Endothelial cell (in vitro differentiated cells): Measurements from ENCODE around the gene ZNF831. TPM values are rescaled to one million over a fixed set of nuclear protein-coding genes. Genes with fewer than 3 reads are reported as not detected.

ENCODE experiments used
- DNase-seq: peaks from one replicate; pipeline ENCODE4 v3.0.0; 2021; ENCODE audit warnings: low spot score
- H3K27ac Mint-ChIP-seq: one replicate; pipeline ENCODE4 v1.8.0; 2021; ENCODE audit warnings: mixed read lengths, inconsistent platforms; ENCODE audit not compliant: unreplicated experiment
- H3K27me3 Mint-ChIP-seq: one replicate; pipeline ENCODE4 v1.8.0; 2021; ENCODE audit warnings: mild to moderate bottlenecking, moderate library complexity, mixed read lengths, inconsistent platforms; ENCODE audit not compliant: unreplicated experiment
- H3K36me3 Mint-ChIP-seq: one replicate; pipeline ENCODE4 v1.8.0; 2021; ENCODE audit warnings: mild to moderate bottlenecking, low read depth, mixed read lengths, inconsistent platforms; ENCODE audit not compliant: unreplicated experiment
- H3K4me1 Mint-ChIP-seq: one replicate; pipeline ENCODE4 v1.8.0; 2021; ENCODE audit warnings: mild to moderate bottlenecking, mixed read lengths, inconsistent platforms; ENCODE audit not compliant: unreplicated experiment
- H3K4me3 Mint-ChIP-seq: one replicate; pipeline ENCODE4 v1.8.0; 2021; ENCODE audit warnings: mild to moderate bottlenecking, mixed read lengths, inconsistent platforms; ENCODE audit not compliant: unreplicated experiment
- H3K9me3 Mint-ChIP-seq: one replicate; pipeline ENCODE4 v1.8.0; 2021; ENCODE audit warnings: mixed read lengths, inconsistent platforms; ENCODE audit not compliant: unreplicated experiment
- total RNA-seq: library from RNA; stranded (reverse); fragmentation: NEBNext Ultra II Directional; extraction: Animal tissue kit (Norgen Biotek cat#: 25700); gene quantifications from one replicate; pipeline ENCODE4 v1.2.1, GENCODE V29; 2021; ENCODE audit not compliant: unreplicated experiment
- TF ChIP-seq, protein P1 (sequence below): fragments of 200-600 bp; sonication (generic); IDR thresholded peaks from one replicate; pipeline ENCODE4 v1.5.0; 2021; ENCODE audit warnings: antibody characterized with exemption; ENCODE audit not compliant: unreplicated experiment

The ZNF831 gene
- total RNA-seq, 1 donor from 2014 or later = 0.56 TPM

- H3K4me3 Mint-ChIP-seq = no peak overlapping the region
- TF ChIP-seq, protein P1, sequence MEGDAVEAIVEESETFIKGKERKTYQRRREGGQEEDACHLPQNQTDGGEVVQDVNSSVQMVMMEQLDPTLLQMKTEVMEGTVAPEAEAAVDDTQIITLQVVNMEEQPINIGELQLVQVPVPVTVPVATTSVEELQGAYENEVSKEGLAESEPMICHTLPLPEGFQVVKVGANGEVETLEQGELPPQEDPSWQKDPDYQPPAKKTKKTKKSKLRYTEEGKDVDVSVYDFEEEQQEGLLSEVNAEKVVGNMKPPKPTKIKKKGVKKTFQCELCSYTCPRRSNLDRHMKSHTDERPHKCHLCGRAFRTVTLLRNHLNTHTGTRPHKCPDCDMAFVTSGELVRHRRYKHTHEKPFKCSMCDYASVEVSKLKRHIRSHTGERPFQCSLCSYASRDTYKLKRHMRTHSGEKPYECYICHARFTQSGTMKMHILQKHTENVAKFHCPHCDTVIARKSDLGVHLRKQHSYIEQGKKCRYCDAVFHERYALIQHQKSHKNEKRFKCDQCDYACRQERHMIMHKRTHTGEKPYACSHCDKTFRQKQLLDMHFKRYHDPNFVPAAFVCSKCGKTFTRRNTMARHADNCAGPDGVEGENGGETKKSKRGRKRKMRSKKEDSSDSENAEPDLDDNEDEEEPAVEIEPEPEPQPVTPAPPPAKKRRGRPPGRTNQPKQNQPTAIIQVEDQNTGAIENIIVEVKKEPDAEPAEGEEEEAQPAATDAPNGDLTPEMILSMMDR = no peak
- no peaks in the 10 kb centered on the region for H3K36me3 Mint-ChIP-seq
- no peak overlapping the region for H3K27ac Mint-ChIP-seq
- no peak for DNase-seq
- H3K4me1 Mint-ChIP-seq = no peaks in the 10 kb centered on the region
- no peaks in the 10 kb centered on the region for H3K27me3 Mint-ChIP-seq
- no peaks in the 10 kb centered on the region for H3K9me3 Mint-ChIP-seq
Measured at GRCh38 chr20:59253779-59254319, 90.2 kb downstream of the ZNF831 start.

- Mint-ChIP-seq H3K9me3 (no peaks in the 10 kb centered on the region), H3K4me1 (no peaks in the 10 kb centered on the region), H3K4me3 (no peak overlapping the region), H3K27ac (no peak overlapping the region), H3K27me3 (no peaks in the 10 kb centered on the region), H3K36me3 (no peaks in the 10 kb centered on the region)
- TF ChIP-seq, protein P1 = no peak
- DNase-seq = no peak
Measured at GRCh38 chr20:59255256-59255655, 91.6 kb downstream of the ZNF831 start.

DNA sequence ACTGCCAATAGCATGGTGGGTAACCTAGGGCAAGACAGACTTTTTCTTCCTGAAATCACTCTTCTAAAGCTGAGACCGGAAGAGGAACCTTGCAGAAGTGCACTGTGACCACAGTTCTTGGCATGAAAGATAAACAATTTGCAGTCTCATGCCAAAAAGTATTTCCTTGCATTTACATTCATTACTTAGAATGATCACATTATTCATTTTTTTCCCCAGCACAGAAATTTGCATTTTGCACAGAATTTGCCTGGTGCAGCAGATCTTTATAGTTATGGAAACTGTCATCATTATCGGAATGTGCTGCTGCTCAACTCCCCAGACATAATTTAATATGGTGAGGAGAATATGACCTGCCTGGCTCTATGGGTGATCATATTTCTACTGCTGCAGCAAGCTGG is 94.6 kb downstream of the ZNF831 start:
- no peak overlapping the region for H3K27ac Mint-ChIP-seq
- H3K36me3 Mint-ChIP-seq = no peaks in the 10 kb centered on the region
- no peaks in the 10 kb centered on the region for H3K9me3 Mint-ChIP-seq
- H3K27me3 Mint-ChIP-seq = peaks cover 2% of the 10 kb centered on the region
- H3K4me1 Mint-ChIP-seq = no peaks in the 10 kb centered on the region
- DNase-seq = no peak
- TF ChIP-seq, protein P1 = no peak
- no peak overlapping the region for H3K4me3 Mint-ChIP-seq

DNA sequence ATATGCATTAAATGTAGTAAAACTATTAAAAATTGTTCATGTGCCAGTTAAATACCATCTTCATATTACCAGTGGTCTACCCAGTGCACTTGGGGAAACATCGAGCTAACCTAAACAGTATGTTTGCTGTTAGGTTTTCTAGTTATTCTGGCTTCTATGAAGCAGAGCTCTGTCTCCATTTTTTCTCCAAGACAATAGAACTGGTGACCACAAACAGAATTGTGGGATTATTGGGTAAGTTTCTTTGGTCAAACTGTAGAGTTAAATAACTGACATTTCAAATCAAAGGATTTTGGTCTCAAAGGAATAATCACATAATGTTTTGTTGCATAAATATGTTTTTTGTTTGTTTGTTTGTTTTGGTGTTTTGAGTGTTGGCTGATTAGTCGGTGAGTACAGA is 96.3 kb downstream of the ZNF831 start:
- no peak for DNase-seq
- Mint-ChIP-seq H3K36me3 (no peaks in the 10 kb centered on the region), H3K27me3 (peaks cover 2% of the 10 kb centered on the region), H3K9me3 (no peaks in the 10 kb centered on the region), H3K4me3 (no peak overlapping the region), H3K4me1 (no peaks in the 10 kb centered on the region), H3K27ac (no peak overlapping the region)
- TF ChIP-seq, protein P1 = no peak

DNA sequence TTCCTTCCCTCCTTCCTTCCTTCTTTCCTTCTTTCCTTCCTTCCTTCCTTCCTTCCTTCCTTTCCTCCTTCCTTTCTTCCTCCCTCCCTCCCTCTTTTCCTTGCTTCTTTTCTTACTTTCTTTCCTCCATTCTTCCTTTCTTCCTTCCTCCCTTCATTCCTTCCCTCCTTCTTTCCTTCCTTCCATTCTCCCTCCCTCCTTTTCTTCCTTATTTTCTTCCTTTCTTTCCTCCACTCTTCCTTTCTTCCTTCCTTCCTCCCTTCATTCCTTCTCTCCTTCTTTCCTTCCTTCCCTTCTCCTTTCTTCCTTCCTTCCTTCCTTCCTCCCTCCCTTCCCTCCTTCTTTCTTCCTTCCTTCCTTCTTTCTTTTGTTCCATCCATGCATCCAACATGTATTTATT is 101.7 kb downstream of the ZNF831 start:
- Mint-ChIP-seq H3K36me3 (no peaks in the 10 kb centered on the region), H3K4me3 (no peak overlapping the region), H3K27ac (no peak overlapping the region), H3K27me3 (peaks cover 2% of the 10 kb centered on the region), H3K4me1 (peaks cover 2% of the 10 kb centered on the region), H3K9me3 (no peaks in the 10 kb centered on the region)
- no peak for DNase-seq
- TF ChIP-seq, protein P1 = no peak
